ENCODE results near the gene XRN1. TPM values are rescaled to one million over a fixed set of nuclear protein-coding genes. Genes with fewer than 3 reads are reported as not detected.

The XRN1 gene
- total and polyA plus RNA-seq, 10 of the 15 experiments (the other 5 are each of a cell fraction or from before 2014, with no cell fraction given), result 1.7 to 38.8 (median 15.5) TPM

DNA sequence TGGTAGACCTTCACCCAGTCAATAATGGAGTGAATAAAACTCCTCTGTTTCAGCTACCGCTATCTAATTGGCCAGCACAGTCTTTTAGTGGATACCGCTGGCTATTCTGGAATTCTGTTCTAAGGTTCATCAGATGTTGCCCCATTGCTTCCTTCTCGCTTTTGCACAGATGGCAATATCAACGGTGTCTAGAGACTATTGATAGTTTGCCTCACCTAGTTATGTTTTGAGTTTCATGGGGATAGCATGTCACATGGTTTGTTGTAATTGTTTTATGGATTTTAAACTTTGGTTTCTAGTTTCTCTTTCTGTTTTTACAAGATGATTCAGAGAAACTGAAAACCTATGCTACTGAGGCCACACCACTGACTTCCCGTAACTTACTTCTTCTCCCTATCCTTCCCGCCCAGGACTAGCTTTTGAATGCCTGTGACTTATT lies 2.0 kb downstream of the XRN1 start (continued):
- peak; percentile 36 for TF ChIP-seq IKZF1 (conservative IDR thresholded peaks at IDR 0.05)
- TF ChIP-seq, protein P1, sequence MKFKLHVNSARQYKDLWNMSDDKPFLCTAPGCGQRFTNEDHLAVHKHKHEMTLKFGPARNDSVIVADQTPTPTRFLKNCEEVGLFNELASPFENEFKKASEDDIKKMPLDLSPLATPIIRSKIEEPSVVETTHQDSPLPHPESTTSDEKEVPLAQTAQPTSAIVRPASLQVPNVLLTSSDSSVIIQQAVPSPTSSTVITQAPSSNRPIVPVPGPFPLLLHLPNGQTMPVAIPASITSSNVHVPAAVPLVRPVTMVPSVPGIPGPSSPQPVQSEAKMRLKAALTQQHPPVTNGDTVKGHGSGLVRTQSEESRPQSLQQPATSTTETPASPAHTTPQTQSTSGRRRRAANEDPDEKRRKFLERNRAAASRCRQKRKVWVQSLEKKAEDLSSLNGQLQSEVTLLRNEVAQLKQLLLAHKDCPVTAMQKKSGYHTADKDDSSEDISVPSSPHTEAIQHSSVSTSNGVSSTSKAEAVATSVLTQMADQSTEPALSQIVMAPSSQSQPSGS (IDR thresholded peaks at IDR 0.05; ENCODE audit: low read length), result peak; percentile 70; the same call in 1 of the 2 replicates
- no peak for TF ChIP-seq MYB (IDR thresholded peaks at IDR 0.05; ENCODE audit: borderline replicate concordance, low read depth, low read length)
- TF ChIP-seq MXI1 (IDR thresholded peaks at IDR 0.05; ENCODE audit: low read depth, low read length), result peak; percentile 73; the same call in 1 of the 2 replicates
- no peak for TF ChIP-seq JUND (IDR thresholded peaks at IDR 0.05; ENCODE audit: low read depth, low read length)
- no peak for TF ChIP-seq CREM (IDR thresholded peaks at IDR 0.05; ENCODE audit: low read depth)
- TF ChIP-seq LARP7 (IDR thresholded peaks at IDR 0.05), result no peak
- TF ChIP-seq CREB1 (IDR thresholded peaks at IDR 0.05; ENCODE audit: low read depth), result no peak; the same call in 1 of the 2 replicates
- TF ChIP-seq, protein P2, sequence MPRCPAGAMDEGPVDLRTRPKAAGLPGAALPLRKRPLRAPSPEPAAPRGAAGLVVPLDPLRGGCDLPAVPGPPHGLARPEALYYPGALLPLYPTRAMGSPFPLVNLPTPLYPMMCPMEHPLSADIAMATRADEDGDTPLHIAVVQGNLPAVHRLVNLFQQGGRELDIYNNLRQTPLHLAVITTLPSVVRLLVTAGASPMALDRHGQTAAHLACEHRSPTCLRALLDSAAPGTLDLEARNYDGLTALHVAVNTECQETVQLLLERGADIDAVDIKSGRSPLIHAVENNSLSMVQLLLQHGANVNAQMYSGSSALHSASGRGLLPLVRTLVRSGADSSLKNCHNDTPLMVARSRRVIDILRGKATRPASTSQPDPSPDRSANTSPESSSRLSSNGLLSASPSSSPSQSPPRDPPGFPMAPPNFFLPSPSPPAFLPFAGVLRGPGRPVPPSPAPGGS (IDR thresholded peaks at IDR 0.05; ENCODE audit: borderline replicate concordance, insufficient read depth, low read depth, low read length, poor library complexity, severe bottlenecking), result no peak
- no peak for TF ChIP-seq BRCA1 (IDR thresholded peaks at IDR 0.05; ENCODE audit: low read depth, low read length)
- TF ChIP-seq, protein P3, sequence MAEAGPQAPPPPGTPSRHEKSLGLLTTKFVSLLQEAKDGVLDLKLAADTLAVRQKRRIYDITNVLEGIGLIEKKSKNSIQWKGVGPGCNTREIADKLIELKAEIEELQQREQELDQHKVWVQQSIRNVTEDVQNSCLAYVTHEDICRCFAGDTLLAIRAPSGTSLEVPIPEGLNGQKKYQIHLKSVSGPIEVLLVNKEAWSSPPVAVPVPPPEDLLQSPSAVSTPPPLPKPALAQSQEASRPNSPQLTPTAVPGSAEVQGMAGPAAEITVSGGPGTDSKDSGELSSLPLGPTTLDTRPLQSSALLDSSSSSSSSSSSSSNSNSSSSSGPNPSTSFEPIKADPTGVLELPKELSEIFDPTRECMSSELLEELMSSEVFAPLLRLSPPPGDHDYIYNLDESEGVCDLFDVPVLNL (IDR thresholded peaks at IDR 0.05; ENCODE audit: low read depth, low read length), result no peak
- TF ChIP-seq ZBED1 (IDR thresholded peaks at IDR 0.05; ENCODE audit: borderline replicate concordance), result no peak
- no peak for TF ChIP-seq RFX5 (IDR thresholded peaks at IDR 0.05; ENCODE audit: low read depth, low read length)
- TF ChIP-seq, protein P4, sequence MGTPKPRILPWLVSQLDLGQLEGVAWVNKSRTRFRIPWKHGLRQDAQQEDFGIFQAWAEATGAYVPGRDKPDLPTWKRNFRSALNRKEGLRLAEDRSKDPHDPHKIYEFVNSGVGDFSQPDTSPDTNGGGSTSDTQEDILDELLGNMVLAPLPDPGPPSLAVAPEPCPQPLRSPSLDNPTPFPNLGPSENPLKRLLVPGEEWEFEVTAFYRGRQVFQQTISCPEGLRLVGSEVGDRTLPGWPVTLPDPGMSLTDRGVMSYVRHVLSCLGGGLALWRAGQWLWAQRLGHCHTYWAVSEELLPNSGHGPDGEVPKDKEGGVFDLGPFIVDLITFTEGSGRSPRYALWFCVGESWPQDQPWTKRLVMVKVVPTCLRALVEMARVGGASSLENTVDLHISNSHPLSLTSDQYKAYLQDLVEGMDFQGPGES (IDR thresholded peaks at IDR 0.05), result no peak
- peak; percentile 49 for TF ChIP-seq RUNX3 (IDR thresholded peaks at IDR 0.05; ENCODE audit: low read length)
- TF ChIP-seq, protein P5, sequence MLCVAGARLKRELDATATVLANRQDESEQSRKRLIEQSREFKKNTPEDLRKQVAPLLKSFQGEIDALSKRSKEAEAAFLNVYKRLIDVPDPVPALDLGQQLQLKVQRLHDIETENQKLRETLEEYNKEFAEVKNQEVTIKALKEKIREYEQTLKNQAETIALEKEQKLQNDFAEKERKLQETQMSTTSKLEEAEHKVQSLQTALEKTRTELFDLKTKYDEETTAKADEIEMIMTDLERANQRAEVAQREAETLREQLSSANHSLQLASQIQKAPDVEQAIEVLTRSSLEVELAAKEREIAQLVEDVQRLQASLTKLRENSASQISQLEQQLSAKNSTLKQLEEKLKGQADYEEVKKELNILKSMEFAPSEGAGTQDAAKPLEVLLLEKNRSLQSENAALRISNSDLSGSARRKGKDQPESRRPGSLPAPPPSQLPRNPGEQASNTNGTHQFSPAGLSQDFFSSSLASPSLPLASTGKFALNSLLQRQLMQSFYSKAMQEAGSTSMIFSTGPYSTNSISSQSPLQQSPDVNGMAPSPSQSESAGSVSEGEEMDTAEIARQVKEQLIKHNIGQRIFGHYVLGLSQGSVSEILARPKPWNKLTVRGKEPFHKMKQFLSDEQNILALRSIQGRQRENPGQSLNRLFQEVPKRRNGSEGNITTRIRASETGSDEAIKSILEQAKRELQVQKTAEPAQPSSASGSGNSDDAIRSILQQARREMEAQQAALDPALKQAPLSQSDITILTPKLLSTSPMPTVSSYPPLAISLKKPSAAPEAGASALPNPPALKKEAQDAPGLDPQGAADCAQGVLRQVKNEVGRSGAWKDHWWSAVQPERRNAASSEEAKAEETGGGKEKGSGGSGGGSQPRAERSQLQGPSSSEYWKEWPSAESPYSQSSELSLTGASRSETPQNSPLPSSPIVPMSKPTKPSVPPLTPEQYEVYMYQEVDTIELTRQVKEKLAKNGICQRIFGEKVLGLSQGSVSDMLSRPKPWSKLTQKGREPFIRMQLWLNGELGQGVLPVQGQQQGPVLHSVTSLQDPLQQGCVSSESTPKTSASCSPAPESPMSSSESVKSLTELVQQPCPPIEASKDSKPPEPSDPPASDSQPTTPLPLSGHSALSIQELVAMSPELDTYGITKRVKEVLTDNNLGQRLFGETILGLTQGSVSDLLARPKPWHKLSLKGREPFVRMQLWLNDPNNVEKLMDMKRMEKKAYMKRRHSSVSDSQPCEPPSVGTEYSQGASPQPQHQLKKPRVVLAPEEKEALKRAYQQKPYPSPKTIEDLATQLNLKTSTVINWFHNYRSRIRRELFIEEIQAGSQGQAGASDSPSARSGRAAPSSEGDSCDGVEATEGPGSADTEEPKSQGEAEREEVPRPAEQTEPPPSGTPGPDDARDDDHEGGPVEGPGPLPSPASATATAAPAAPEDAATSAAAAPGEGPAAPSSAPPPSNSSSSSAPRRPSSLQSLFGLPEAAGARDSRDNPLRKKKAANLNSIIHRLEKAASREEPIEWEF (IDR thresholded peaks at IDR 0.05; ENCODE audit: insufficient replicate concordance, low read depth, low read length), result no peak
- TF ChIP-seq, protein P6, sequence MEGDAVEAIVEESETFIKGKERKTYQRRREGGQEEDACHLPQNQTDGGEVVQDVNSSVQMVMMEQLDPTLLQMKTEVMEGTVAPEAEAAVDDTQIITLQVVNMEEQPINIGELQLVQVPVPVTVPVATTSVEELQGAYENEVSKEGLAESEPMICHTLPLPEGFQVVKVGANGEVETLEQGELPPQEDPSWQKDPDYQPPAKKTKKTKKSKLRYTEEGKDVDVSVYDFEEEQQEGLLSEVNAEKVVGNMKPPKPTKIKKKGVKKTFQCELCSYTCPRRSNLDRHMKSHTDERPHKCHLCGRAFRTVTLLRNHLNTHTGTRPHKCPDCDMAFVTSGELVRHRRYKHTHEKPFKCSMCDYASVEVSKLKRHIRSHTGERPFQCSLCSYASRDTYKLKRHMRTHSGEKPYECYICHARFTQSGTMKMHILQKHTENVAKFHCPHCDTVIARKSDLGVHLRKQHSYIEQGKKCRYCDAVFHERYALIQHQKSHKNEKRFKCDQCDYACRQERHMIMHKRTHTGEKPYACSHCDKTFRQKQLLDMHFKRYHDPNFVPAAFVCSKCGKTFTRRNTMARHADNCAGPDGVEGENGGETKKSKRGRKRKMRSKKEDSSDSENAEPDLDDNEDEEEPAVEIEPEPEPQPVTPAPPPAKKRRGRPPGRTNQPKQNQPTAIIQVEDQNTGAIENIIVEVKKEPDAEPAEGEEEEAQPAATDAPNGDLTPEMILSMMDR (IDR thresholded peaks at IDR 0.05 in 2 of 3, conservative IDR thresholded peaks at IDR 0.05 in 1 of 3; ENCODE audit: control insufficient read depth in 2 of 3, extremely low read depth in 1 of 3, insufficient read depth in 1 of 3, low read depth in 3 of 3, low read length in 3 of 3), result no peak
- TF ChIP-seq PML (IDR thresholded peaks at IDR 0.05; ENCODE audit: low read length), result no peak
- no peak for TF ChIP-seq PAX8 (IDR thresholded peaks at IDR 0.05)
